A673 (cell line): ENCODE data around the gene ZSCAN10.

Source experiments
- CTCF ChIP-seq: fragments of 300-800, 200-600 bp; sonication (generic); conservative IDR thresholded peaks from 2 replicates; pipeline ENCODE4 v1.5.1; 2017; ENCODE audit warnings: low read depth, mild to moderate bottlenecking, antibody characterized with exemption, low read length, moderate library complexity, mixed read lengths
- EZH2 ChIP-seq: fragments of 200-600 bp; sonication (generic); IDR thresholded peaks from 2 replicates; pipeline ENCODE4 v1.6.1; 2017; ENCODE audit warnings: borderline replicate concordance, low read depth, mild to moderate bottlenecking, mixed read lengths, antibody characterized with exemption, low read length; ENCODE audit not compliant: poor library complexity, severe bottlenecking

GRCh38 chr16:3140603-3141427 is 41.7 kb upstream of the ZSCAN10 start:
- TF ChIP-seq CTCF (no peak), EZH2 (no peak)
